GM12878 (cell line): Measurements from ENCODE around the gene LCOR. TPM values are rescaled to one million over a fixed set of nuclear protein-coding genes. Genes with fewer than 3 reads are reported as not detected.

ENCODE experiments used
- CBX5 ChIP-seq: sonication (generic); IDR thresholded peaks from 2 replicates; pipeline ENCODE4 v1.6.1; 2016; ENCODE audit warnings: low read depth, moderate library complexity, mild to moderate bottlenecking, inconsistent platforms
- EZH2 ChIP-seq: IDR thresholded peaks from 2 replicates; pipeline ENCODE4 v1.6.1; 2012; ENCODE audit warnings: low read depth, mild to moderate bottlenecking, control low read depth, inconsistent platforms, low read length, borderline replicate concordance; ENCODE audit not compliant: control insufficient read depth
- FOS ChIP-seq: IDR thresholded peaks from 3 replicates; pipeline ENCODE4 v1.6.1; 2011; ENCODE audit warnings: borderline replicate concordance; ENCODE audit not compliant: insufficient read length; ENCODE audit errors: extremely low read depth
- HDAC2 ChIP-seq: fragments of 200-600 bp; sonication (generic); IDR thresholded peaks from 2 replicates; pipeline ENCODE4 v1.6.1; 2017
- IKZF1 ChIP-seq: fragments of 450-650 bp; conservative IDR thresholded peaks from 2 replicates; pipeline ENCODE4 v1.6.1; 2017; ENCODE audit warnings: antibody characterized with exemption, mild to moderate bottlenecking
- IRF4 ChIP-seq: IDR thresholded peaks from 2 replicates; pipeline ENCODE4 v1.6.1; 2011; ENCODE audit warnings: low read depth, low read length
- JUNB ChIP-seq: IDR thresholded peaks from 2 replicates; pipeline ENCODE4 v1.6.1; 2016; ENCODE audit warnings: antibody characterized with exemption, mild to moderate bottlenecking
- MTA2 ChIP-seq: fragments of 450-650 bp; IDR thresholded peaks from 2 replicates; pipeline ENCODE4 v1.6.1; 2016; ENCODE audit warnings: low read depth, mild to moderate bottlenecking, moderate library complexity
- MYC ChIP-seq: IDR thresholded peaks from 2 replicates; pipeline ENCODE4 v1.6.1; 2011; ENCODE audit warnings: mild to moderate bottlenecking, low read length, moderate library complexity, inconsistent platforms; ENCODE audit not compliant: insufficient read depth, insufficient replicate concordance, insufficient read length, severe bottlenecking
- RAD51 ChIP-seq: fragments of 450-650 bp; IDR thresholded peaks from 2 replicates; pipeline ENCODE4 v1.6.1; 2016; ENCODE audit warnings: moderate library complexity, mild to moderate bottlenecking, inconsistent platforms
- RB1 ChIP-seq: fragments of 450-650 bp; formaldehyde crosslinking; IDR thresholded peaks from 2 replicates; pipeline ENCODE4 v1.6.1; 2017; ENCODE audit warnings: mild to moderate bottlenecking, borderline replicate concordance
- RELA ChIP-seq: fragments of 450-650 bp; IDR thresholded peaks from 2 replicates; pipeline ENCODE4 v1.8.0; 2014; ENCODE audit warnings: borderline replicate concordance; ENCODE audit not compliant: partially characterized antibody
- SUZ12 ChIP-seq: fragments of 200-600 bp; sonication (generic); IDR thresholded peaks from one replicate; pipeline ENCODE4 v1.6.1; 2018; ENCODE audit warnings: antibody characterized with exemption, mild to moderate bottlenecking; ENCODE audit not compliant: unreplicated experiment
- WRNIP1 ChIP-seq: IDR thresholded peaks from 2 replicates; pipeline ENCODE4 v1.6.1; 2011; ENCODE audit warnings: low read depth, low read length, improper control_type of control experiment, borderline replicate concordance
- ZNF24 ChIP-seq: fragments of 450-650 bp; IDR thresholded peaks from 2 replicates; pipeline ENCODE4 v1.6.1; 2017; ENCODE audit warnings: antibody characterized with exemption, mild to moderate bottlenecking
- polyA plus RNA-seq, 11 experiments: library from polyadenylated mRNA; depleted of rRNA in 4 of 11; unstranded in 6 of 11; stranded (reverse) in 5 of 11; fragments of >200 nt; fragmentation: Nextera tagmentation in 4 of 11; fragmentation: Illumina TruSeq in 1 of 11; extraction: Ambion mirVana in 4 of 11; extraction: Trizol in 1 of 11; gene quantifications; 1 replicate in 1 of 11; 2 replicates in 10 of 11; pipeline versions ENCODE4 v1.2.1 to v1.2.3, GENCODE V29; 2011 to 2016; ENCODE audit warnings: inconsistent platforms in 2 of 11, missing spikeins in 2 of 11, low read depth in 1 of 11
- total RNA-seq, 4 experiments: library from RNA; depleted of rRNA in 3 of 4; stranded (reverse); fragments of >200 nt in 3 of 4; fragmentation: Illumina TruSeq in 1 of 4; extraction: Trizol in 1 of 4; gene quantifications; 2 replicates each; pipeline versions ENCODE4 v1.2.1 to v1.2.3, GENCODE V29; 2013 to 2021
- TF ChIP-seq, protein P1 (sequence below): IDR thresholded peaks from 2 replicates; pipeline ENCODE4 v1.6.1; 2011; ENCODE audit warnings: borderline replicate concordance, low read depth, mild to moderate bottlenecking, moderate library complexity, low read length; ENCODE audit not compliant: insufficient read depth, poor library complexity, severe bottlenecking
- TF ChIP-seq, protein P2 (sequence below): IDR thresholded peaks from 2 replicates; pipeline ENCODE4 v1.6.1; 2012; ENCODE audit warnings: mild to moderate bottlenecking, low read depth, low read length
- TF ChIP-seq, protein P3 (sequence below): fragments of 450-650 bp; IDR thresholded peaks from 2 replicates; pipeline ENCODE4 v1.6.1; 2018; ENCODE audit warnings: borderline replicate concordance, mild to moderate bottlenecking; ENCODE audit not compliant: partially characterized antibody
- TF ChIP-seq, protein P4 (sequence below): fragments of 450-650 bp; IDR thresholded peaks from 2 replicates; pipeline ENCODE4 v1.6.1; 2017; ENCODE audit warnings: antibody characterized with exemption, mild to moderate bottlenecking, moderate library complexity

The LCOR gene
- total and polyA plus RNA-seq, 10 of the 15 experiments (the other 5 are each of a cell fraction or from before 2014, with no cell fraction given), result 1.6 to 22.0 (median 13.2) TPM

DNA sequence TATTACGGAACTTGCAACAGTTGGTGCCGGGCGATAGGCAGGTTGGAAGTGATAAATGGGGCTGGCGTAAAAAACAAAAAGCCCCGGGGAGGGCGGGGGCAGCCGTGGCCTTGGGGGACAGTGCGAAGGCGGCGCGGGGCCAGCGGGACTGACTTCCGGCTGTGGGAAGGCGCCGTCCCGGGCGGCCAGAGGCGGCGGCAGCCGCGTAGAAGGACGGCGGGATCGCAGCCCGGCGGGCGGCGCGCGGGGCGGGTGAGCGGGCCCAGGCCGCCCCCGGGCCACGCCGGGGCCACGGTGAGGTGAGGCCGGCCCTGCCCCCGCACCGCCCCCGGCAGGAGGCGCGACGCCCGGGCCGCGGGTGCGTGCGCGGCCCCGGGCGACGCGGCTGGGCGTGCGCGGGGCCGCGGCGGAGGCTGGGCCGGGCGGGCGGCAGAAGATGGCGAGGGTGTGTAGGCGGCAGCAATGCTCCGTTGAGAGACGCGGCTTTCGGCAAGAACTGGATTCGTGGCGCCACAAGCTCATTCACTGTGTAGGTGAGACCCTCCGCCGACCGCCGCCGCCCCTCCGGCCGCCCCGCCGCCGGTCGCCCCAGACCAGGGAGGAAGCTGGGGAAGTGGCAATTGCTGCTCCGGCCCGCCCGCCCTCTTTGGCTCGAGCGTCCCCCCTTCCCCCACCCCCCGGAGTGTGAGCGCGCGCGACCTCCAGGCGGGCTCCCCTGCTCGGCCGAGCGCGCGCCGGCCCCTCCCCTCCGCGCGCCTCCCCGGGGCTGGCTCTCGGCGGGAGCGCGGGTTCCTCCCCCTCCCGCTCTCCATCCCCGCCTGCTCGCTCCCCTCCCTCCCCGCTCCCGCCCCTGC lies at the start of gene LCOR (continued):
- TF ChIP-seq, protein P1, sequence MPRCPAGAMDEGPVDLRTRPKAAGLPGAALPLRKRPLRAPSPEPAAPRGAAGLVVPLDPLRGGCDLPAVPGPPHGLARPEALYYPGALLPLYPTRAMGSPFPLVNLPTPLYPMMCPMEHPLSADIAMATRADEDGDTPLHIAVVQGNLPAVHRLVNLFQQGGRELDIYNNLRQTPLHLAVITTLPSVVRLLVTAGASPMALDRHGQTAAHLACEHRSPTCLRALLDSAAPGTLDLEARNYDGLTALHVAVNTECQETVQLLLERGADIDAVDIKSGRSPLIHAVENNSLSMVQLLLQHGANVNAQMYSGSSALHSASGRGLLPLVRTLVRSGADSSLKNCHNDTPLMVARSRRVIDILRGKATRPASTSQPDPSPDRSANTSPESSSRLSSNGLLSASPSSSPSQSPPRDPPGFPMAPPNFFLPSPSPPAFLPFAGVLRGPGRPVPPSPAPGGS, result no peak
- TF ChIP-seq, protein P2, sequence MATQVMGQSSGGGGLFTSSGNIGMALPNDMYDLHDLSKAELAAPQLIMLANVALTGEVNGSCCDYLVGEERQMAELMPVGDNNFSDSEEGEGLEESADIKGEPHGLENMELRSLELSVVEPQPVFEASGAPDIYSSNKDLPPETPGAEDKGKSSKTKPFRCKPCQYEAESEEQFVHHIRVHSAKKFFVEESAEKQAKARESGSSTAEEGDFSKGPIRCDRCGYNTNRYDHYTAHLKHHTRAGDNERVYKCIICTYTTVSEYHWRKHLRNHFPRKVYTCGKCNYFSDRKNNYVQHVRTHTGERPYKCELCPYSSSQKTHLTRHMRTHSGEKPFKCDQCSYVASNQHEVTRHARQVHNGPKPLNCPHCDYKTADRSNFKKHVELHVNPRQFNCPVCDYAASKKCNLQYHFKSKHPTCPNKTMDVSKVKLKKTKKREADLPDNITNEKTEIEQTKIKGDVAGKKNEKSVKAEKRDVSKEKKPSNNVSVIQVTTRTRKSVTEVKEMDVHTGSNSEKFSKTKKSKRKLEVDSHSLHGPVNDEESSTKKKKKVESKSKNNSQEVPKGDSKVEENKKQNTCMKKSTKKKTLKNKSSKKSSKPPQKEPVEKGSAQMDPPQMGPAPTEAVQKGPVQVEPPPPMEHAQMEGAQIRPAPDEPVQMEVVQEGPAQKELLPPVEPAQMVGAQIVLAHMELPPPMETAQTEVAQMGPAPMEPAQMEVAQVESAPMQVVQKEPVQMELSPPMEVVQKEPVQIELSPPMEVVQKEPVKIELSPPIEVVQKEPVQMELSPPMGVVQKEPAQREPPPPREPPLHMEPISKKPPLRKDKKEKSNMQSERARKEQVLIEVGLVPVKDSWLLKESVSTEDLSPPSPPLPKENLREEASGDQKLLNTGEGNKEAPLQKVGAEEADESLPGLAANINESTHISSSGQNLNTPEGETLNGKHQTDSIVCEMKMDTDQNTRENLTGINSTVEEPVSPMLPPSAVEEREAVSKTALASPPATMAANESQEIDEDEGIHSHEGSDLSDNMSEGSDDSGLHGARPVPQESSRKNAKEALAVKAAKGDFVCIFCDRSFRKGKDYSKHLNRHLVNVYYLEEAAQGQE, result no peak
- no peak for TF ChIP-seq MYC
- no peak for TF ChIP-seq SUZ12
- no peak; the same call in 1 of the 2 replicates for TF ChIP-seq RB1
- TF ChIP-seq ZNF24, result no peak
- TF ChIP-seq, protein P3, sequence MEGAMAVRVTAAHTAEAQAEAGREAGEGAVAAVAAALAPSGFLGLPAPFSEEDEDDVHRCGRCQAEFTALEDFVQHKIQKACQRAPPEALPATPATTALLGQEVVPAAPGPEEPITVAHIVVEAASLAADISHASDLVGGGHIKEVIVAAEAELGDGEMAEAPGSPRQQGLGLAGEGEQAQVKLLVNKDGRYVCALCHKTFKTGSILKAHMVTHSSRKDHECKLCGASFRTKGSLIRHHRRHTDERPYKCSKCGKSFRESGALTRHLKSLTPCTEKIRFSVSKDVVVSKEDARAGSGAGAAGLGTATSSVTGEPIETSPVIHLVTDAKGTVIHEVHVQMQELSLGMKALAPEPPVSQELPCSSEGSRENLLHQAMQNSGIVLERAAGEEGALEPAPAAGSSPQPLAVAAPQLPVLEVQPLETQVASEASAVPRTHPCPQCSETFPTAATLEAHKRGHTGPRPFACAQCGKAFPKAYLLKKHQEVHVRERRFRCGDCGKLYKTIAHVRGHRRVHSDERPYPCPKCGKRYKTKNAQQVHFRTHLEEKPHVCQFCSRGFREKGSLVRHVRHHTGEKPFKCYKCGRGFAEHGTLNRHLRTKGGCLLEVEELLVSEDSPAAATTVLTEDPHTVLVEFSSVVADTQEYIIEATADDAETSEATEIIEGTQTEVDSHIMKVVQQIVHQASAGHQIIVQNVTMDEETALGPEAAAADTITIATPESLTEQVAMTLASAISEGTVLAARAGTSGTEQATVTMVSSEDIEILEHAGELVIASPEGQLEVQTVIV, result no peak
- TF ChIP-seq IRF4, result no peak
- TF ChIP-seq WRNIP1, result no peak
- no peak for TF ChIP-seq RAD51
- TF ChIP-seq EZH2, result no peak
- TF ChIP-seq RELA, result no peak
- TF ChIP-seq HDAC2, result no peak
- peak; percentile 67 for TF ChIP-seq IKZF1
- TF ChIP-seq JUNB, result no peak
- no peak for TF ChIP-seq MTA2
- TF ChIP-seq, protein P4, sequence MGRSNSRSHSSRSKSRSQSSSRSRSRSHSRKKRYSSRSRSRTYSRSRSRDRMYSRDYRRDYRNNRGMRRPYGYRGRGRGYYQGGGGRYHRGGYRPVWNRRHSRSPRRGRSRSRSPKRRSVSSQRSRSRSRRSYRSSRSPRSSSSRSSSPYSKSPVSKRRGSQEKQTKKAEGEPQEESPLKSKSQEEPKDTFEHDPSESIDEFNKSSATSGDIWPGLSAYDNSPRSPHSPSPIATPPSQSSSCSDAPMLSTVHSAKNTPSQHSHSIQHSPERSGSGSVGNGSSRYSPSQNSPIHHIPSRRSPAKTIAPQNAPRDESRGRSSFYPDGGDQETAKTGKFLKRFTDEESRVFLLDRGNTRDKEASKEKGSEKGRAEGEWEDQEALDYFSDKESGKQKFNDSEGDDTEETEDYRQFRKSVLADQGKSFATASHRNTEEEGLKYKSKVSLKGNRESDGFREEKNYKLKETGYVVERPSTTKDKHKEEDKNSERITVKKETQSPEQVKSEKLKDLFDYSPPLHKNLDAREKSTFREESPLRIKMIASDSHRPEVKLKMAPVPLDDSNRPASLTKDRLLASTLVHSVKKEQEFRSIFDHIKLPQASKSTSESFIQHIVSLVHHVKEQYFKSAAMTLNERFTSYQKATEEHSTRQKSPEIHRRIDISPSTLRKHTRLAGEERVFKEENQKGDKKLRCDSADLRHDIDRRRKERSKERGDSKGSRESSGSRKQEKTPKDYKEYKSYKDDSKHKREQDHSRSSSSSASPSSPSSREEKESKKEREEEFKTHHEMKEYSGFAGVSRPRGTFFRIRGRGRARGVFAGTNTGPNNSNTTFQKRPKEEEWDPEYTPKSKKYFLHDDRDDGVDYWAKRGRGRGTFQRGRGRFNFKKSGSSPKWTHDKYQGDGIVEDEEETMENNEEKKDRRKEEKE, result no peak
- TF ChIP-seq FOS, result no peak
- TF ChIP-seq CBX5, result 0 out of 2 replicates have a peak, but pooled peaks have one; percentile 17
